Esophagus squamous epithelium (tissue), 4 donors: ENCODE data around the gene CAPN5.

Experiments used
- CTCF ChIP-seq, 6 experiments: fragments of 450-650 bp in 4 of 6; fragments of 200-600 bp in 2 of 6; sonication (generic) in 2 of 6; IDR thresholded peaks; one replicate each; pipeline ENCODE4 v1.5.1; 2016 to 2019; ENCODE audit warnings: antibody characterized with exemption in 6 of 6, mild to moderate bottlenecking in 4 of 6, moderate library complexity in 4 of 6
- POLR2A ChIP-seq, 4 donors: fragments of 450-650 bp; IDR thresholded peaks; one replicate each; pipeline ENCODE4 v1.6.1; 2017; ENCODE audit warnings: antibody characterized with exemption in 4 of 4, mild to moderate bottlenecking in 4 of 4, moderate library complexity in 3 of 4

- TF ChIP-seq CTCF (IDR thresholded peaks at IDR 0.05) (no peak), POLR2A (IDR thresholded peaks at IDR 0.05) (no peak)
These were observed 46.0 kb upstream of the CAPN5 start for GRCh38 chr11:77020734-77021133.
